Peyer's patch (tissue), 4 donors: ENCODE measurements around the gene MKRN2OS.

Source experiments
- CTCF ChIP-seq, 6 experiments: fragments of 450-650 bp in 4 of 6; fragments of 200-600 bp in 2 of 6; sonication (generic) in 1 of 6; IDR thresholded peaks; one replicate each; pipeline ENCODE4 v1.5.1; 2017 to 2019; ENCODE audit warnings: antibody characterized with exemption in 6 of 6, mild to moderate bottlenecking in 3 of 6, moderate library complexity in 1 of 6
- POLR2A ChIP-seq, 2 donors: fragments of 450-650 bp; IDR thresholded peaks; one replicate each; pipeline ENCODE4 v1.5.1; 2017; ENCODE audit warnings: antibody characterized with exemption in 2 of 2, mild to moderate bottlenecking in 2 of 2, moderate library complexity in 2 of 2

- no peak for TF ChIP-seq CTCF (IDR thresholded peaks at IDR 0.05)
- no peak for TF ChIP-seq POLR2A (IDR thresholded peaks at IDR 0.05)
Observed at GRCh38 chr3:12583280-12583679, 38.0 kb upstream of the MKRN2OS start.
